HEK293 (cell line): ENCODE measurements around the gene CYB5RL.
A peak's percentile ranks its signal among the peaks of the same experiment; 100 is the strongest.

ENCODE experiments used
- CTCF ChIA-PET: fragments of 350-600 bp; formaldehyde crosslinking; extraction: SDS; loops from one replicate; lab custom pipeline; 2021; ENCODE audit warnings: antibody characterized with exemption; lab: Yijun Ruan, JAX
- POLR2A ChIA-PET: fragments of 300-600 bp; formaldehyde crosslinking; extraction: SDS; loops from one replicate; lab custom pipeline; 2020; ENCODE audit warnings: antibody characterized with exemption, inconsistent platforms; lab: Yijun Ruan, JAX
- H3K27ac ChIP-seq: fragments of 200-500 bp; sonication (Bioruptor generic); 2 replicates; pipeline ENCODE4 v1.5.1; 2014; ENCODE audit warnings: low read depth, low read length, control low read depth, inconsistent platforms; ENCODE audit errors: extremely low read depth
- H3K36me3 ChIP-seq, 2 experiments: fragments of 200-500 bp in 1 of 2; sonication (Bioruptor generic) in 1 of 2; 1 replicate in 1 of 2; 2 replicates in 1 of 2; pipeline ENCODE4 v1.5.1; 2014 to 2017; ENCODE audit warnings: inconsistent platforms in 2 of 2, low read length in 2 of 2; ENCODE audit not compliant: control insufficient read depth in 2 of 2, insufficient read depth in 1 of 2
- H3K4me1 ChIP-seq: fragments of 200-500 bp; sonication (Bioruptor generic); 2 replicates; pipeline ENCODE4 v1.5.1; 2014; ENCODE audit warnings: mild to moderate bottlenecking, low read length, inconsistent platforms; ENCODE audit not compliant: control insufficient read depth, insufficient read depth
- H3K4me3 ChIP-seq: 2 replicates; pipeline ENCODE4 v1.5.1; 2011; ENCODE audit warnings: low read depth, mild to moderate bottlenecking, control low read depth, low read length, moderate library complexity
- H3K9me3 ChIP-seq: fragments of 200-500 bp; sonication (Bioruptor generic); 2 replicates; pipeline ENCODE4 v1.5.1; 2014; ENCODE audit warnings: low read depth, low read length, inconsistent platforms; ENCODE audit not compliant: control insufficient read depth, insufficient read depth
- EGR2 ChIP-seq: fragments of 450-650 bp; formaldehyde crosslinking; IDR thresholded peaks from 2 replicates; pipeline ENCODE4 v1.5.1; 2016; ENCODE audit warnings: low read depth, missing biosample characterization, missing genetic modification characterization
- OSR2 ChIP-seq: fragments of 450-650 bp; formaldehyde crosslinking; IDR thresholded peaks from 2 replicates; pipeline ENCODE4 v1.5.1; 2016; ENCODE audit warnings: missing biosample characterization, missing genetic modification characterization
- OVOL3 ChIP-seq: fragments of 450-650 bp; formaldehyde crosslinking; IDR thresholded peaks from 2 replicates; pipeline ENCODE4 v1.5.1; 2016; ENCODE audit warnings: missing biosample characterization, missing genetic modification characterization
- SP7 ChIP-seq: fragments of 450-650 bp; formaldehyde crosslinking; IDR thresholded peaks from 2 replicates; pipeline ENCODE4 v1.5.1; 2016; ENCODE audit warnings: missing biosample characterization, missing genetic modification characterization
- TSHZ1 ChIP-seq: fragments of 450-650 bp; formaldehyde crosslinking; IDR thresholded peaks from 2 replicates; pipeline ENCODE4 v1.5.1; 2016; ENCODE audit warnings: missing biosample characterization, missing genetic modification characterization, borderline replicate concordance
- ZFHX2 ChIP-seq: fragments of 450-650 bp; formaldehyde crosslinking; conservative IDR thresholded peaks from 2 replicates; pipeline ENCODE4 v1.5.1; 2016; ENCODE audit warnings: missing biosample characterization, missing genetic modification characterization
- ZNF146 ChIP-seq: fragments of 450-650 bp; formaldehyde crosslinking; IDR thresholded peaks from 2 replicates; pipeline ENCODE4 v1.5.1; 2016; ENCODE audit warnings: missing biosample characterization, missing genetic modification characterization
- ZNF169 ChIP-seq: fragments of 450-650 bp; formaldehyde crosslinking; IDR thresholded peaks from 2 replicates; pipeline ENCODE4 v1.5.1; 2016; ENCODE audit warnings: missing biosample characterization, missing genetic modification characterization
- ZNF174 ChIP-seq: fragments of 450-650 bp; formaldehyde crosslinking; IDR thresholded peaks from 2 replicates; pipeline ENCODE4 v1.5.0; 2017; ENCODE audit warnings: missing biosample characterization, mild to moderate bottlenecking, missing genetic modification characterization
- ZNF202 ChIP-seq: fragments of 450-650 bp; formaldehyde crosslinking; IDR thresholded peaks from 2 replicates; pipeline ENCODE4 v1.5.1; 2016; ENCODE audit warnings: missing biosample characterization, missing genetic modification characterization, borderline replicate concordance
- ZNF280D ChIP-seq: fragments of 450-650 bp; formaldehyde crosslinking; IDR thresholded peaks from 2 replicates; pipeline ENCODE4 v1.5.1; 2016; ENCODE audit warnings: missing biosample characterization, missing genetic modification characterization
- ZNF324 ChIP-seq: fragments of 450-650 bp; formaldehyde crosslinking; IDR thresholded peaks from 2 replicates; pipeline ENCODE4 v1.5.1; 2016; ENCODE audit warnings: missing biosample characterization, missing genetic modification characterization
- ZNF501 ChIP-seq: fragments of 450-650 bp; formaldehyde crosslinking; IDR thresholded peaks from 2 replicates; pipeline ENCODE4 v1.5.1; 2016; ENCODE audit warnings: missing biosample characterization, missing genetic modification characterization
- ZNF510 ChIP-seq: fragments of 450-650 bp; formaldehyde crosslinking; IDR thresholded peaks from 2 replicates; pipeline ENCODE4 v1.5.1; 2018; ENCODE audit warnings: mild to moderate bottlenecking, missing genetic modification characterization, missing biosample characterization; ENCODE audit not compliant: insufficient replicate concordance
- ZNF596 ChIP-seq: fragments of 450-650 bp; IDR thresholded peaks from 2 replicates; pipeline ENCODE4 v1.5.0; 2018; ENCODE audit warnings: missing biosample characterization, mild to moderate bottlenecking, missing genetic modification characterization, moderate library complexity
- ZNF600 ChIP-seq: fragments of 450-650 bp; formaldehyde crosslinking; IDR thresholded peaks from 2 replicates; pipeline ENCODE4 v1.5.1; 2016; ENCODE audit warnings: missing biosample characterization, missing genetic modification characterization
- ZNF747 ChIP-seq: fragments of 450-650 bp; formaldehyde crosslinking; IDR thresholded peaks from 2 replicates; pipeline ENCODE4 v1.5.1; 2016; ENCODE audit warnings: missing biosample characterization, missing genetic modification characterization
- ZSCAN23 ChIP-seq: fragments of 450-650 bp; formaldehyde crosslinking; IDR thresholded peaks from 2 replicates; pipeline ENCODE4 v1.5.1; 2016; ENCODE audit warnings: missing biosample characterization, missing genetic modification characterization

The CYB5RL gene

GRCh38 chr1:54172614-54173599, 26.9 kb downstream of the CYB5RL start:
- POLR2A ChIA-PET: interaction anchor here (0.6 to 0.9 kb wide), 2 partner anchors 28 to 99 kb away, joined by 3 to 4 read pairs; partner anchors contain the start of gene MRPL37
- H3K27ac ChIP-seq: no peak overlapping the region
- no peak for TF ChIP-seq ZNF174 (tag by site-specific recombination)
- TF ChIP-seq ZNF146 (tag by site-specific recombination): no peak
- no peak for TF ChIP-seq ZNF747 (tag by site-specific recombination)
- TF ChIP-seq ZNF202 (tag by site-specific recombination): no peak
- no peak for TF ChIP-seq ZNF501 (tag by site-specific recombination)

GRCh38 chr1:54171606-54172005, 28.2 kb downstream of the CYB5RL start:
- no peaks in the 10 kb centered on the region for H3K9me3 ChIP-seq
- no peak for TF ChIP-seq ZNF596 (tag by site-specific recombination)
- H3K4me3 ChIP-seq: no peak overlapping the region
- no peaks in the 10 kb centered on the region for H3K4me1 ChIP-seq
- ChIA-PET POLR2A (interaction anchor here (0.5 kb wide), 1 partner anchor 355 kb away, joined by 5 read pairs; no protein-coding TSS in a partner anchor), CTCF (interaction anchor here (0.6 to 4.2 kb wide), 2 partner anchors 10 to 235 kb away, joined by 4 to 20 read pairs; no protein-coding TSS in a partner anchor)
- H3K27ac ChIP-seq: no peak overlapping the region
- H3K36me3 ChIP-seq: peaks cover 0 to 18% of the 10 kb centered on the region in 2 experiments; a peak in 1 of 3 replicates

More at GRCh38 chr1:54172614-54173599, 26.9 kb downstream of the CYB5RL start:
- H3K4me1 ChIP-seq: no peaks in the 10 kb centered on the region
- H3K4me3 ChIP-seq: no peak overlapping the region
- CTCF ChIA-PET: interaction anchor here (0.6 to 4.2 kb wide), 4 partner anchors 9 to 900 kb away, joined by 3 to 20 read pairs (median 5); no protein-coding TSS in a partner anchor
- no peaks in the 10 kb centered on the region for H3K9me3 ChIP-seq
- H3K36me3 ChIP-seq: peaks cover 0 to 24% of the 10 kb centered on the region in 2 experiments; a peak in 1 of 3 replicates

GRCh38 chr1:54171016-54171415, 28.8 kb downstream of the CYB5RL start:
- no peak overlapping the region for H3K27ac ChIP-seq
- ChIA-PET POLR2A (interaction anchor here (0.5 kb wide), 1 partner anchor 355 kb away, joined by 5 read pairs; no protein-coding TSS in a partner anchor), CTCF (interaction anchor here (4.2 kb wide), 1 partner anchor 10 kb away, joined by 20 read pairs; no protein-coding TSS in a partner anchor)
- H3K9me3 ChIP-seq: no peaks in the 10 kb centered on the region
- TF ChIP-seq OSR2 (tag by site-specific recombination): no peak
- TF ChIP-seq EGR2 (tag by site-specific recombination): peak; percentile 100
- peak; percentile 100 for TF ChIP-seq ZFHX2
- peak; percentile 20; the same call in 1 of the 2 replicates for TF ChIP-seq ZNF600 (tag by site-specific recombination)
- no peak for TF ChIP-seq SP7 (tag by site-specific recombination)
- no peaks in the 10 kb centered on the region for H3K4me1 ChIP-seq
- H3K36me3 ChIP-seq: peaks cover 0 to 18% of the 10 kb centered on the region in 2 experiments; a peak in 1 of 3 replicates
- H3K4me3 ChIP-seq: no peak overlapping the region

GRCh38 chr1:54169068-54169467, 30.8 kb downstream of the CYB5RL start:
- Histone ChIP-seq H3K4me1 (no peaks in the 10 kb centered on the region), H3K4me3 (no peak overlapping the region)
- TF ChIP-seq ZNF169 (tag by site-specific recombination) (no peak), ZNF324 (tag by site-specific recombination) (no peak), ZNF280D (no peak), TSHZ1 (tag by site-specific recombination) (no peak), ZNF510 (tag by site-specific recombination) (no peak), OVOL3 (tag by site-specific recombination) (no peak), ZSCAN23 (tag by site-specific recombination) (no peak)
- TF ChIP-seq, all 188 proteins: peak for 0
- CTCF ChIA-PET: interaction anchor here (1.6 kb wide), 1 partner anchor 12 kb away, joined by 4 read pairs; no protein-coding TSS in a partner anchor
- H3K27ac ChIP-seq: no peak overlapping the region
- peaks cover 0 to 6% of the 10 kb centered on the region in 2 experiments; a peak in 1 of 3 replicates for H3K36me3 ChIP-seq
- POLR2A ChIA-PET: no interaction called here
- no peaks in the 10 kb centered on the region for H3K9me3 ChIP-seq
